C4-2B (cell line): ENCODE measurements around the gene FNDC11.
A peak's percentile ranks its signal among the peaks of the same experiment; 100 is the strongest.

ENCODE experiments used
- H3K27ac ChIP-seq: fragments of 450-650 bp; 2 replicates; pipeline ENCODE4 v1.5.1; 2017
- CTCF ChIP-seq: fragments of 450-650 bp; conservative IDR thresholded peaks from 2 replicates; pipeline ENCODE4 v1.5.1; 2017; ENCODE audit warnings: mild to moderate bottlenecking
- ZFX ChIP-seq: fragments of 450-650 bp; IDR thresholded peaks from 2 replicates; pipeline ENCODE4 v1.6.1; 2017

FNDC11 gene

GRCh38 chr20:63520934-63521601, 32.9 kb upstream of the FNDC11 start:
- TF ChIP-seq CTCF (no peak), ZFX (peak; percentile 32; the same call in 1 of the 2 replicates)
- peak overlapping the region; percentile 90 for H3K27ac ChIP-seq

GRCh38 chr20:63521602-63522001, 32.4 kb upstream of the FNDC11 start:
- no peak for TF ChIP-seq ZFX
- TF ChIP-seq CTCF, result no peak
- peak overlapping the region; percentile 90 for H3K27ac ChIP-seq

- no peak for TF ChIP-seq ZFX
- TF ChIP-seq CTCF, result no peak
- H3K27ac ChIP-seq, result no peak overlapping the region
Measured at GRCh38 chr20:63522091-63522868, 31.7 kb upstream of the FNDC11 start.

- H3K27ac ChIP-seq, result no peak overlapping the region
- TF ChIP-seq CTCF, result no peak
- TF ChIP-seq ZFX, result no peak
Measured at GRCh38 chr20:63522981-63523611, 30.9 kb upstream of the FNDC11 start.

GRCh38 chr20:63525185-63525584, 28.8 kb upstream of the FNDC11 start:
- no peak for TF ChIP-seq ZFX
- TF ChIP-seq CTCF, result no peak
- H3K27ac ChIP-seq, result no peak overlapping the region

- no peak overlapping the region for H3K27ac ChIP-seq
- TF ChIP-seq CTCF (no peak), ZFX (no peak)
Measured at GRCh38 chr20:63525971-63526370, 28.0 kb upstream of the FNDC11 start.

GRCh38 chr20:63527184-63527583, 26.8 kb upstream of the FNDC11 start:
- H3K27ac ChIP-seq, result no peak overlapping the region
- TF ChIP-seq CTCF (no peak), ZFX (no peak)
